ENCODE measurements around the gene RNF220.

GRCh38 chr1:44613941-44614340 is 208.9 kb downstream of the RNF220 start:
- TF ChIP-seq ZNF664 (tag by site-specific recombination; IDR thresholded peaks at IDR 0.05) (no peak), ZNF777 (tag by site-specific recombination; IDR thresholded peaks at IDR 0.05; ENCODE audit: borderline replicate concordance) (no peak), ZNF140 (tag by site-specific recombination; IDR thresholded peaks at IDR 0.05) (no peak), ZBTB7A (tag by site-specific recombination; IDR thresholded peaks at IDR 0.05; ENCODE audit: low read depth) (no peak), EGR2 (tag by site-specific recombination; IDR thresholded peaks at IDR 0.05; ENCODE audit: low read depth) (no peak), ZNF416 (tag by site-specific recombination; IDR thresholded peaks at IDR 0.05) (no peak), ZNF184 (tag by site-specific recombination; IDR thresholded peaks at IDR 0.05) (no peak)
- TF ChIP-seq, protein P1, sequence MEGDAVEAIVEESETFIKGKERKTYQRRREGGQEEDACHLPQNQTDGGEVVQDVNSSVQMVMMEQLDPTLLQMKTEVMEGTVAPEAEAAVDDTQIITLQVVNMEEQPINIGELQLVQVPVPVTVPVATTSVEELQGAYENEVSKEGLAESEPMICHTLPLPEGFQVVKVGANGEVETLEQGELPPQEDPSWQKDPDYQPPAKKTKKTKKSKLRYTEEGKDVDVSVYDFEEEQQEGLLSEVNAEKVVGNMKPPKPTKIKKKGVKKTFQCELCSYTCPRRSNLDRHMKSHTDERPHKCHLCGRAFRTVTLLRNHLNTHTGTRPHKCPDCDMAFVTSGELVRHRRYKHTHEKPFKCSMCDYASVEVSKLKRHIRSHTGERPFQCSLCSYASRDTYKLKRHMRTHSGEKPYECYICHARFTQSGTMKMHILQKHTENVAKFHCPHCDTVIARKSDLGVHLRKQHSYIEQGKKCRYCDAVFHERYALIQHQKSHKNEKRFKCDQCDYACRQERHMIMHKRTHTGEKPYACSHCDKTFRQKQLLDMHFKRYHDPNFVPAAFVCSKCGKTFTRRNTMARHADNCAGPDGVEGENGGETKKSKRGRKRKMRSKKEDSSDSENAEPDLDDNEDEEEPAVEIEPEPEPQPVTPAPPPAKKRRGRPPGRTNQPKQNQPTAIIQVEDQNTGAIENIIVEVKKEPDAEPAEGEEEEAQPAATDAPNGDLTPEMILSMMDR (tag by site-specific recombination; IDR thresholded peaks at IDR 0.05), result no peak
